Mucosa of stomach (tissue), 1 donor: ENCODE measurements around the gene ADAMTSL5.
"Not testable (repeated sequence)": the region's sequence is repeated elsewhere in the genome, so short reads cannot be mapped to it uniquely, and the experiment has no call there.

Experiments
- H3K27me3 ChIP-seq: one replicate; pipeline ENCODE4 v1.7.0; 2013; ENCODE audit warnings: mild to moderate bottlenecking, low read length; ENCODE audit not compliant: control insufficient read depth, insufficient read depth
- H3K36me3 ChIP-seq: one replicate; pipeline ENCODE4 v1.7.0; 2013; ENCODE audit warnings: low read length; ENCODE audit not compliant: control insufficient read depth, insufficient read depth
- H3K4me1 ChIP-seq: one replicate; pipeline ENCODE4 v1.7.0; 2013; ENCODE audit warnings: mild to moderate bottlenecking, low read length; ENCODE audit not compliant: control insufficient read depth, insufficient read depth
- H3K4me3 ChIP-seq: one replicate; pipeline ENCODE4 v1.7.0; 2013; ENCODE audit warnings: low read length
- H3K9ac ChIP-seq: one replicate; pipeline ENCODE4 v1.7.0; 2013; ENCODE audit warnings: mild to moderate bottlenecking, low read length, moderate library complexity
- H3K9me3 ChIP-seq: one replicate; pipeline ENCODE4 v1.7.0; 2013; ENCODE audit warnings: mild to moderate bottlenecking, low read length, moderate library complexity; ENCODE audit not compliant: control insufficient read depth
- donor health status: Pancreatic carcinoma.

ADAMTSL5 gene

DNA sequence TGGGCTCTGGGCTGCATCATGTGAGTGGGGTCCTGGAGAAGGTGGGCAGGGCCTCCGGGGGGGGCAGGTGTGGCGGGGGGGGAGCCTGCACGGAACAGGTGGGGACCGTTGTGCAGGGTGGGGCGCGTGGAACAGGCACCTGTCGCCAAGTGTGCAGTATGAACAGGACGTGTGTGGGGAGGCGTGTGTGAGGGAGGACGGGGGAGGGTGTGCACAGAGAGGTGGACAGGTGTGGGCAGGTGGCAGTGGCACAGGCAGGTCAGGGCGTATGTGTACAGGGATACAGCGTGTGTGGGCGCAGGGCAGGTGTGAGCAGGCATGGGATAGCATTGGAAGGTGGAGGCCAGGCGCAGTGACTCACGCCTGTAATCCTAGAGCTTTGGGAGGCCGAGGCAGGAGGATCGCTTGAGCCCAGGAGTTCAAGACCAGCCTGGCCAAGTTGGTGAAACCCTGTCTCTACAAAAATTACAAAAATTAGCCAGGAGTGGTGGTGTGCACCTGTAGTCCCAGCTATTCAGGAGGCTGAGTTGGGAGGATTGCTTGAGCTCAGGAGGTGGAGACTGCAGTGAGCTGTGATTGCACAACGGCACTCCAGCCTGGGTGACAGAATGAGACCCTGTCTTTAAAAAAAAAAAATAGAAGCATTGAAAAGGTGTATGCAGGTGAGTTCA lies 14.3 kb upstream of the ADAMTSL5 start:
- H3K9me3 ChIP-seq = no peaks in the 10 kb centered on the region
- no peaks in the 10 kb centered on the region for H3K4me1 ChIP-seq
- peaks cover 41% of the 10 kb centered on the region for H3K27me3 ChIP-seq
- H3K9ac ChIP-seq = no peak overlapping the region
- no peaks in the 10 kb centered on the region for H3K36me3 ChIP-seq
- H3K4me3 ChIP-seq = no peak overlapping the region

DNA sequence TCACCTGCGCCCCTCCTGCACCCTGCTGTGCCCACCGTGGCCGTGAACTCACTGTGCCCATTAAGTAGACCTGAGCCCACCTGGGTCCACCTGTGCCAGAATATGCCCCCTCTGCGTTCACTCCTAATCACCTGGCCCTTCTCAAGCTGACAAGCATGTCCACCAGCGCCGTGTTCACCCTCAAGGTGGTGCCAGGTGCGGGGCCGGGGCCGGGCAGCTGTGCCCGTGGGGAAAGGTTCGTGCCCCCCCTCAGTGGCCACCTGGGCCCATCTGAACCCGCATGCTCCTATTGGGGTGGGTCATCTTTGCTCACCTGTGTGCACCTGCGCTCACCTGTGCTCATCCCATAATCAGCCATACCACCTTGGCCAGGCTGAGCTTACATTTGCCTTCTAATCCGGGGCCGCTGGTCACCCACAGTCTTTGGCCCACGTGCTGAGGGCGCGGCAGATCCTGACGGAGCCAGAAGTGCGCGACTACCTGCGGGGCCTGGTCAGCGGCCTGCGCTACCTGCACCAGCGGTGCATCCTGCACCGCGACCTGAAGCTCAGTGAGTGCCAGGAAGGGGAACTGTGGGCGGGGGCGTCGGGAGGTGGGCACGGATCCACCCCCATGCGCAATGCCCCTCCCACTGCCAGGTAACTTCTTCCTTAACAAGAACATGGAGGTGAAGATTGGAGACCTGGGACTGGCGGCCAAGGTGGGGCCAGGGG lies 13.4 kb upstream of the ADAMTSL5 start:
- Histone ChIP-seq H3K36me3 (no peaks in the 10 kb centered on the region), H3K4me1 (no peaks in the 10 kb centered on the region), H3K9me3 (no peaks in the 10 kb centered on the region), H3K27me3 (peaks cover 44% of the 10 kb centered on the region), H3K9ac (no peak overlapping the region), H3K4me3 (no peak overlapping the region)

DNA sequence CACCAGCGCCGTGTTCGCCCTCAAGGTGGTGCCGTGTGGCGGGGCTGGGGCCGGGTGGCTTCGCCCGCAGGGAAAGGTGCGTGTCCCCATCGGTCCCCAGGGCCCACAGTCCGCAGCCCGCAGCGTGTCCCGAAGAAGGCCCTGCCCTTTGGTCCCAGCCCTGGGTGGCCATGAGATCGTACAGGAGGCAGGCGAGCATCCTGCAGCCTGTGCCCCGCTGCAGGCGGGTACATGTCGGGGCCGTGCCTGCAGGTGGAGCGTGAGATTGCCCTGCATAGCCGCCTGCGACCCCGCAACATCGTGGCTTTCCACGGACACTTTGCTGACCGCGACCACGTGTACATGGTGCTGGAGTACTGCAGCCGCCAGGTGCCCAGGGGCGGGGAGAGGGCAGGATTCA lies 12.5 kb upstream of the ADAMTSL5 start:
- Histone ChIP-seq H3K4me3 (no peak overlapping the region), H3K4me1 (no peaks in the 10 kb centered on the region), H3K36me3 (no peaks in the 10 kb centered on the region), H3K9me3 (no peaks in the 10 kb centered on the region), H3K9ac (no peak overlapping the region), H3K27me3 (peaks cover 44% of the 10 kb centered on the region)

DNA sequence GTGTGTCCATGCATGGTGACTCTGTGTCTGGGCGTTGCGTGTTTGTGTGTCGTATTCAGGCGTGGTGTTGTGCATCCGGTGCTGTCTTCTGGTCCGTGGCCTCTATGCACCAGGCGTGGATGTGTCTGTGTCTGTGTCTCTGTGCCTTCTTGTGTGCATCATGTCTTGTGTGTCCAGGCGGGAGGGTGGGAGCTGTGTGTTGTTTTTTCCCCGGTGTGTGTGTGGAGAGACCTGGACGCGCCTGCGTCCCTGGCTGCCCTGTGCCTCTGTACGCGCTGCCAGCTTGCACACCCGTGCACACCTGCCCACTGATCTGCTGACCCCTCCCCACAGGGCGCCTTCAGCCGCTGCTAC lies 12.1 kb upstream of the ADAMTSL5 start:
- no peak overlapping the region for H3K4me3 ChIP-seq
- H3K27me3 ChIP-seq = peaks cover 41% of the 10 kb centered on the region
- no peaks in the 10 kb centered on the region for H3K9me3 ChIP-seq

DNA sequence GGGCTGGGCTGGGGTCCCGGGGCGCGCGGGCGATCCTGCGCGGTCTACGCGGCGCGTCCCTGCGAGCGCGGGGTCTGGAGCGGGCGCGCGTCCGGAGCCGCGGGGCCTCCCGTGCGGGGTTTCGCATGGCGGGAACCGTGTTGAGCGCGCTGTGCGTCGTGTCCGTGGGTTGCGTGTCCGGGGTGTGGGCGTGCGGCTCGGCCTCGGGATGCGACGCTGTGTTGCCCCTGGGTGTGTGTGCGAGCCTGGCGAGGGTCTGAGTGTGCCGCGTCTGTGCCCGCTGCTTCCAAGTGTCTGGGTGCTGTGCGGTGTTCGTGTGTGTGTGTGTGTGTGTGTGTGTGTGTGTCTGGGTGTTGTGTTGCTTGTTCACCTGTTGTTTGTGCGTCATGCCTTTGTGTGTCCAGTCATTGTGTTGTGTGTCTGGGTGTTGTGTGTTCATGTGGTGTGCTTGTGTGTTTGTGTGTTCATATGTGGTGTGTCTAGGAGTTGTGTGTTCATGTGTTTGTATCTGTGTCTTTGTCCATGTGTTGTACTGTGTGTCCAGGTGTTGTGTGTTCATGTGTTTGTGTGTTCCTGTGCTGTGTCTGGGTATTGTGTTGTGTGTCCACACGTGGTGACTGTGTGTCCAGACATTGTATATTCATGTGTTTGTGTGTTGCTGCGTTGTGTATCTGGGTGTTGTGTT lies 11.6 kb upstream of the ADAMTSL5 start:
- Histone ChIP-seq H3K4me1 (no peaks in the 10 kb centered on the region), H3K9ac (no peak overlapping the region), H3K9me3 (no peaks in the 10 kb centered on the region), H3K27me3 (peaks cover 41% of the 10 kb centered on the region), H3K36me3 (no peaks in the 10 kb centered on the region), H3K4me3 (no peak overlapping the region)

More for the DNA sequence above, 12.1 kb upstream of the ADAMTSL5 start:
- no peaks in the 10 kb centered on the region for H3K4me1 ChIP-seq
- H3K9ac ChIP-seq = no peak overlapping the region
- no peaks in the 10 kb centered on the region for H3K36me3 ChIP-seq

DNA sequence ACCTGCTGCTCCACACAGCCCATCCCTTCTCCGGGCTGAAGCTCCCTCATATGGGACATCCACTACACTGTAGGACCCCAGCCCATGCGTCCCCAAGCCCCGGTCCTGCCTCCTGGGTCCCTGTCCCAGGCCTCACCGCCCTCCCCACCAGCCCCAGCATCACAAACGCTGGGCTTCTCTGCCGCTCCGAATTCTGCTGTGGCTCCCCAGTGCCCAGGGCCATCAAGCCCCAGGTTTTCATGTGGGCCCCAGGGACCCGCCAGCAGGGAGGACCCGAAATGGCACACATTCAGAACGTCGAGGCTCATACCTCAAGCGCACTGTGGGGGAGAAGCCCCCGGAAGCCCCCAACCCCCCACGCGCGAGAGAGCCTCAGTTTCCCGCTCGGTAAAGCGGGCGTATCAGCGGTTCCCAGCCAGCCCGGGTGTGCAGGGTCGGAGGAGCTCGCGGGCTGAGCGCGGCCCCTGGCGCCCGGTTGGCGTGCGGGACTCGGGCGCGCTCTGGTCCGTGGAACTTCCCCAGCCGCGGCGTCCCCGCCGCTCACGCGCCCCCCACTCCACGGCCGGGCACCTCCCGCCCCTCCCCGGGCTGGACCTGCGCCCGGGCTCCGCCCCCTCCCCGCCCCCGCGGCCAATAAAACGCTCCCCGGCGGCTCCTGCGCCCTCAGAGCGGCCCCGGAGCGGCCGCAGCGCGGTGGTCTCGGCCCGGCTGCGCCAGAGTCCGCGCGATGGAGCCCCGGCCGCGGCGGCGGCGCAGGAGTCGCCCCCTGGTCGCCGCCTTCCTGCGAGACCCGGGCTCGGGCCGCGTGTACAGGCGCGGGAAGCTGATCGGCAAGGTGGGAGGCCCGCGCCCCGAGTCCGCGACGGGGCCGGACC lies 10.8 kb upstream of the ADAMTSL5 start, which contains the start of gene PLK5:
Gene PLK5 (plus strand): TSS at position 666 of the 875 bp plus-strand sequence. CDS start 2,920 bp downstream, outside the sequence.
- no peaks in the 10 kb centered on the region for H3K36me3 ChIP-seq
- H3K9ac ChIP-seq = no peak within 1 kb of the TSS
- H3K9me3 ChIP-seq = no peaks in the 10 kb centered on the region
- H3K27me3 ChIP-seq = peaks cover 41% of the 10 kb centered on the region
- H3K4me1 ChIP-seq = no peaks in the 10 kb centered on the region
- H3K4me3 ChIP-seq = no peak within 1 kb of the TSS

DNA sequence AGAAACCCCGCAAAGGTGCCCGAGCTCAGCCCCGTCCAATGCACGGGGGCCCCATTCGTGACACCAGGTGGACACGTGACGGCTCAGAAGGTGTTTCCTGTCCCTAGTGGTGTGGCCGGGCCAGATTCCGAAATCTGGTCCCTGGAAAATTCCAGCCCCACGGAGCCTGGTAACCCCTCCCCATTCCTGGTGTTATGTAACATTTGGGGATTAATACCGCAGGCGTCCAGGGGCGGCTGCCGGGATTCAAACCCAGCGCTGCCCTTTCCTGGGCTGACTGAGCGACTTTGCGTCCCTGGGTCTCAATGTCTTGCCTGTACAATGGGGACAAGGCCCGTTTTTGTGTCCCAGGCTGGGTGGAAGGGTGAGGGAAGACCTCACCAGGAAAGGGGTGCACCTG lies 10.0 kb upstream of the ADAMTSL5 start:
- no peaks in the 10 kb centered on the region for H3K36me3 ChIP-seq

DNA sequence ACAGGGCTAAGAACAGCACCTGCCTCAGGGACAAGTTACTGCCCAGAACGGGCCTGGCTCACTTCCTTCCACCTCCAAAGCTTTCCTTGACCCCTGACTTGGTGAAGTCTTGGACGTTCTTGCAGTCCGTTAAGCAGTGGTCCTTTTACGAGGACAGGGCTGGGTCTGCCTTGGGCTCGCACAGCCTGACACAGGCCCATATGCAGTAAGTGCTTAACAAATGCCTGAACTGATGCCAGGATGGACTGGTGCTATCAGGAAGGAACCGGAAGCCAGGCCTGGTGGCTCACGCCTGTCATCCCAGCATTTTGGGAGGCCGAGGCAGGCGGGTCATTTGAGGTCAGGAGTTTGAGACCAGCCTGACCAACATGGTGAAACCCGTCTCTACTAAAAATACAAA lies 9.2 kb upstream of the ADAMTSL5 start:
- H3K9ac ChIP-seq = no peak overlapping the region
- no peak overlapping the region for H3K4me3 ChIP-seq
- no peaks in the 10 kb centered on the region for H3K9me3 ChIP-seq
- peaks cover 47% of the 10 kb centered on the region for H3K27me3 ChIP-seq
- no peaks in the 10 kb centered on the region for H3K36me3 ChIP-seq
- no peaks in the 10 kb centered on the region for H3K4me1 ChIP-seq

More for the DNA sequence above, 10.0 kb upstream of the ADAMTSL5 start:
- H3K9ac ChIP-seq = no peak overlapping the region
- H3K4me3 ChIP-seq = no peak overlapping the region
- H3K9me3 ChIP-seq = no peaks in the 10 kb centered on the region
- no peaks in the 10 kb centered on the region for H3K4me1 ChIP-seq
- H3K27me3 ChIP-seq = peaks cover 47% of the 10 kb centered on the region

DNA sequence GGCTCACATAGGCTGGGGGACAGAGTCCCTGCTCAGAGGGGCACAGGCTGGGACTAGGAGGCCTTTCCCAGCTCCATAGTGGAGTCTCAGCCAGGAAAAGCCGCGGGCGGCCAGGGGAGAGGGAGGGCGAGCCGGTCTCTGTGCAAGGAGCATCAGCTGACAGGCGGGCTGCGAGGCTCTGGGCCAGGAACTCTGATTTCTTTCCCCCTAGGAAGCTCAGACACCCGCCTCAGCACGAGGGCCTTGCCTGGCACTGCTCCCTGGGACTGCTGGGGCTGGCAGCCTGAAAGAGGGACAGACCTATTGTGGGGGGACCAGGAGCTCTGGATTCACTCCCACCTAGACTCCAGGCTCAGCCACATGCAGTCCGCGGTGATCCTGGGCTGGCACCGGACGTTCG lies 8.8 kb upstream of the ADAMTSL5 start:
- Histone ChIP-seq H3K9me3 (no peaks in the 10 kb centered on the region), H3K36me3 (no peaks in the 10 kb centered on the region), H3K27me3 (peaks cover 47% of the 10 kb centered on the region), H3K9ac (no peak overlapping the region), H3K4me3 (no peak overlapping the region), H3K4me1 (no peaks in the 10 kb centered on the region)

DNA sequence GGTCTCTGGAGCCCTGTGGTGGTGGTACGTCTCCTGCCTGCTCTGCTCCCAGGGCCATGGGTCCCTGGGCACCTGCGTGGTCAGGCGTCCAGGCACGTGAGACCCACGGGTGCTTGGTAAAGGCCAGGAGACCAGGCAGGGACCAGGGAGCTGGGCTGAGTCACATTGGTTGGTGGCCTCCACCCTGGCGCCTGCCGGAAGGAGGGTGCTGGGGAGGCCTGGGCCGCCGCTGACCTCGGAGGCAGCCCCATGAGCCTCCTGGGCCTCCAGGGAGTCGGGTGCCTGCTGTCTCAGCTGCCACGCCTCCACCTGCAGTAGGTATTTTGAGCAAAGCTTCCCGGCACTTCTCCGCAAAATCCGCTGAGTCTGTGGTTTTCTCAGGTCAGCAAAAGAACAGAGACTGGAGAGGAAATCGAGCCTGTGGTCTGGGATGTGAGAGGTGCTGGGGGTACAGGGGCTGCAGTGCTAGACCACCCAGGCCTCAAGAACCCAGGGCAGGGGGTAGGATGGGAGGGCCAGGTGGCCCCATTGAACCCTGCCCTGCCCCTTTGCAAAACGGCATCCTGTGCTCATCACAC lies 7.5 kb upstream of the ADAMTSL5 start:
- H3K27me3 ChIP-seq = peaks cover 41% of the 10 kb centered on the region
- no peak overlapping the region for H3K9ac ChIP-seq
- H3K9me3 ChIP-seq = no peaks in the 10 kb centered on the region
- H3K36me3 ChIP-seq = no peaks in the 10 kb centered on the region
- no peaks in the 10 kb centered on the region for H3K4me1 ChIP-seq
- no peak overlapping the region for H3K4me3 ChIP-seq

DNA sequence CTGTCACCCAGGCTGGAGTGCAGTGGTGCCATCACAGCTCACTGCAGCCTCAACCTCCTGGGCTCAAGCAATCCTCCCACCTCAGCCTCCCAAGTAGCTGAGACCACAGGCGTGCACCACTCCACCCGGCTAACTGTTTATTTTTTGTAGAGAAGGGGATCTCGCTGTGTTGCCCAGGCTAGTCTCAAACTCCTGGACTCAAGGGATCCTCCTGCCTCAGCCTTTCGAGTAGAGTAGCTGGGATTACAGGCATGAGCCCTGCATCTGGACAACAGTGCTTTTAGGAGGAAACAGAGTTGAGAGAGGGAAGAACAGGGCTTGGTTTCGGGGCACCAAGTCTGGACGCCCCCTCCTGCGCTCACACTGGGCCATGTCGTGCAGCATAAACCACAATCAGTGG lies 7.0 kb upstream of the ADAMTSL5 start:
- not testable (repeated sequence) for H3K9ac ChIP-seq, H3K9me3 ChIP-seq, H3K4me1 ChIP-seq, H3K36me3 ChIP-seq, H3K4me3 ChIP-seq
- peaks cover 41% of the 10 kb centered on the region for H3K27me3 ChIP-seq
